SH-SY5Y (cell line): ENCODE results near the gene TINAGL1.

Source experiments
- GATA2 ChIP-seq: IDR thresholded peaks from 2 replicates; pipeline ENCODE4 v1.6.1; 2011; ENCODE audit warnings: mild to moderate bottlenecking, low read depth, low read length
- GATA3 ChIP-seq: IDR thresholded peaks from 2 replicates; pipeline ENCODE4 v1.6.1; 2011; ENCODE audit warnings: low read depth, mild to moderate bottlenecking, low read length, moderate library complexity

DNA sequence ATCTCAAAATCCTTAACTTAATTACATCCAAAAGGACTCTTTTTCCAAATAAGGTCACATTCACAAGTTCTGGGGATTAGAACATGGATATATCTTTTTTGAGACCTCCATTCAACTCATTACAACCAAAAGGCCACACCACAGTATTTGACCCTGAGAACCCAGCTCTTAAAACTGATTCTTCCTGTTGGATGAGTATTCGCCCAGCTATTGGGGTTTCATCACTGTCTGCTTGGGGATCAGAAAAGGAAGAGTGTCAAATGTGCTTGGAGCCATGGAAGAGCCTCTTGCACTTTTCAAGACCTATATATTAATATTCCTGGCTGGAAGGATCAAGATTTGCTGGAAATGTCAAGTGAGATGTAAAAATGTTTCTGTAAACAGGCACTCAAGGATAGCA is 5.4 kb upstream of the TINAGL1 start:
- TF ChIP-seq GATA2 (no peak), GATA3 (no peak)
